ENCODE measurements around the gene PDE1A. TPM values are rescaled to one million over a fixed set of nuclear protein-coding genes. Genes with fewer than 3 reads are reported as not detected.
"Not testable (repeated sequence)": the region's sequence is repeated elsewhere in the genome, so short reads cannot be mapped to it uniquely, and the experiment has no call there.

Gene PDE1A
- total and polyA plus RNA-seq, 2 donors (not counting 1 experiment from before 2014, with no cell fraction given), result 0.07 TPM; not detected in 1

GRCh38 chr2:182391443-182391842 lies 35.4 kb downstream of the PDE1A start:
- H3K4me1 Mint-ChIP-seq, result no peaks in the 10 kb centered on the region
- no peaks in the 10 kb centered on the region for H3K27me3 Mint-ChIP-seq
- H3K79me2 ChIP-seq (ENCODE audit: control insufficient read depth, insufficient read depth, low read length), result no peaks in the 10 kb centered on the region
- DNase-seq (no peak), ATAC-seq (ENCODE audit: low read depth) (no peak)
- H3K9me3 Mint-ChIP-seq (ENCODE audit: insufficient read depth), result peaks cover 3% of the 10 kb centered on the region
- no peak for TF ChIP-seq CTCF (IDR thresholded peaks at IDR 0.05)
- TF ChIP-seq EZH2 (IDR thresholded peaks at IDR 0.05; ENCODE audit: borderline replicate concordance, insufficient read depth, low read depth, low read length, poor library complexity, severe bottlenecking), result no peak
- no peak overlapping the region for H3K4me2 ChIP-seq (replicated peaks; ENCODE audit: low read depth, low read length, poor library complexity, severe bottlenecking)
- H3K4me1 ChIP-seq (ENCODE audit: control insufficient read depth in 2 of 2, insufficient read depth in 2 of 2, low read length in 2 of 2), result no peaks in the 10 kb centered on the region
- H3K4me3 Mint-ChIP-seq, result no peak overlapping the region
- POLR2A ChIA-PET, result no interaction called here
- no peaks in the 10 kb centered on the region for H3K36me3 ChIP-seq (replicated peaks in 1 of 2; ENCODE audit: control extremely low read depth in 1 of 2, control insufficient read depth in 1 of 2, extremely low read depth in 1 of 2, insufficient read depth in 2 of 2, low read length in 1 of 2)
- peaks cover 0 to 4% (median 0%) of the 10 kb centered on the region in 3 donors for H3K9me3 ChIP-seq (ENCODE audit: control extremely low read depth in 1 of 3, control insufficient read depth in 2 of 3, insufficient read depth in 1 of 3, low read length in 2 of 3)
- H3K9ac ChIP-seq (ENCODE audit: low read length), result no peak overlapping the region
- no peak overlapping the region for H3K27ac Mint-ChIP-seq
- 70% methylated on average over 1 of the region's 2 CpGs for WGBS (ENCODE audit: insufficient coverage)
- H3K4me3 ChIP-seq (ENCODE audit: control extremely low read depth in 1 of 5, extremely low read depth in 1 of 5, insufficient read depth in 1 of 5, low read depth in 2 of 5, low read length in 4 of 5), result no peak overlapping the region
- no peak overlapping the region for H3K27ac ChIP-seq (ENCODE audit: low read length in 2 of 2)
- no peaks in the 10 kb centered on the region for H3K27me3 ChIP-seq (replicated peaks in 1 of 4; ENCODE audit: control extremely low read depth in 1 of 4, control insufficient read depth in 3 of 4, insufficient read depth in 4 of 4, low read length in 3 of 4)
- no peaks in the 10 kb centered on the region for H4K20me1 ChIP-seq (ENCODE audit: control insufficient read depth, insufficient read depth, low read length, poor library complexity, severe bottlenecking)
- CTCF ChIA-PET, result no interaction called here
- H2AFZ ChIP-seq (ENCODE audit: insufficient read depth, low read depth, low read length, poor library complexity, severe bottlenecking), result no peak overlapping the region
- intact Hi-C loops (cut with micrococcal nuclease), result no loop called here

- CTCF ChIA-PET; H3K27ac Mint-ChIP-seq; H3K36me3 ChIP-seq (replicated peaks in 1 of 2; ENCODE audit: control extremely low read depth in 1 of 2, control insufficient read depth in 1 of 2, extremely low read depth in 1 of 2, insufficient read depth in 2 of 2, low read length in 1 of 2); ATAC-seq (ENCODE audit: low read depth); H3K9ac ChIP-seq (ENCODE audit: low read length); H3K27ac ChIP-seq (ENCODE audit: low read length in 2 of 2); H2AFZ ChIP-seq (ENCODE audit: insufficient read depth, low read depth, low read length, poor library complexity, severe bottlenecking); H3K4me1 Mint-ChIP-seq; H3K4me1 ChIP-seq (ENCODE audit: control insufficient read depth in 2 of 2, insufficient read depth in 2 of 2, low read length in 2 of 2); H3K4me3 ChIP-seq (ENCODE audit: control extremely low read depth in 1 of 5, extremely low read depth in 1 of 5, insufficient read depth in 1 of 5, low read depth in 2 of 5, low read length in 4 of 5); H3K4me3 Mint-ChIP-seq; H3K4me2 ChIP-seq (replicated peaks; ENCODE audit: low read depth, low read length, poor library complexity, severe bottlenecking); intact Hi-C loops (cut with micrococcal nuclease); H3K79me2 ChIP-seq (ENCODE audit: control insufficient read depth, insufficient read depth, low read length); POLR2A ChIA-PET; H4K20me1 ChIP-seq (ENCODE audit: control insufficient read depth, insufficient read depth, low read length, poor library complexity, severe bottlenecking); DNase-seq; H3K27me3 ChIP-seq (replicated peaks in 1 of 4; ENCODE audit: control extremely low read depth in 1 of 4, control insufficient read depth in 3 of 4, insufficient read depth in 4 of 4, low read length in 3 of 4); H3K27me3 Mint-ChIP-seq; H3K9me3 Mint-ChIP-seq (ENCODE audit: insufficient read depth): not testable (repeated sequence)
- H3K9me3 ChIP-seq (ENCODE audit: control extremely low read depth in 1 of 3, control insufficient read depth in 2 of 3, insufficient read depth in 1 of 3, low read length in 2 of 3), result peaks cover 0 to 18% (median 11%) of the 10 kb centered on the region in 3 donors
- 96% methylated on average over 14 of the region's 42 CpGs for WGBS (ENCODE audit: insufficient coverage)
These were observed 40.5 kb downstream of the PDE1A start for GRCh38 chr2:182386267-182386880.

Measured in B cell (primary cell).